GM12801 (cell line): ENCODE data around the gene KIAA1755.

Experiments used
- TF ChIP-seq, protein P1 (sequence below): IDR thresholded peaks from one replicate; pipeline ENCODE4 v1.5.1; 2011; ENCODE audit warnings: control low read depth; ENCODE audit not compliant: insufficient read length; ENCODE audit errors: extremely low read depth

Gene KIAA1755

DNA sequence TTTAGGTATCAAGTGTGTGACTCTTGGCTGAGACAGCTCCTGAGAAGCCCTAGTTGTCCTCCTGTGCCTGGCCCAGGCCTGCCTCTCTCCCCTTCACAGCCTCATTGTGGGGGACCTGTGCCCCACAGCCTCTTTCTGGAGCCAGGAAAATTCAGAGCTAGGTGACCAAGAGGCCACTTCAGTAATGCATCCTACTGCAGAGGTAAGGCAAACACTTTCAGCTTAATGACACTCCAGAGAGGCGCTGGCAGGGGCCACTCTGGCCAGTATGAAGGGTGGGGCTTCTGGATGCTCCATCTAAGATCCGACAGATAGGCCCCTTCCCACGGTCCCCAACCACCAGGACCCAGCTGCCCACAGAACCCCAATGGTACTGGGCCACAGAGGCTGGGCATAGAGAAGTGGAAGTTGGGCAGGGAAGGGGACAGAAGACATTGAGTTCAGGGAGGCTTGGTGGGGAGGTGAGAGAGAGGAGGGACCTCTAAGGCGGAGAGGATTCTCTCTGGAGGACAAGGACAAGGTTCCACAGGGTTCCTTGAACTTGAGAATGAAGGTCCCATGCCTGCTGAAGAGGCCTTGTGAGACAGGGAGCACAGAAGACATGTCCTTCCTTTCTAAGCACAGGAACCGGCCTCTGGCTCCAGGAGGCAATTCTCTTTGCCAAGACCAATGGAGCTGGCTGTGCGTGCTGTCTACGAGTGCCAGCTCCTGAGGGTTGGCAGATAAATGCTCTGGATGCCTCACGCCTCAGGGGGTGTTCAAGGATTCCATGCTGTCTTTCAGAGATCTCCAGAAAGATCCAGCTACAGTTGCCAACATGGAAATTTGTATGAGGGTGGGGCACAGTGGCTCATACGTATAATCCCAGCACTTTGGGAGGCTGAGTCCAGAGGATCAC is 49.1 kb downstream of the KIAA1755 start:
- TF ChIP-seq, protein P1, sequence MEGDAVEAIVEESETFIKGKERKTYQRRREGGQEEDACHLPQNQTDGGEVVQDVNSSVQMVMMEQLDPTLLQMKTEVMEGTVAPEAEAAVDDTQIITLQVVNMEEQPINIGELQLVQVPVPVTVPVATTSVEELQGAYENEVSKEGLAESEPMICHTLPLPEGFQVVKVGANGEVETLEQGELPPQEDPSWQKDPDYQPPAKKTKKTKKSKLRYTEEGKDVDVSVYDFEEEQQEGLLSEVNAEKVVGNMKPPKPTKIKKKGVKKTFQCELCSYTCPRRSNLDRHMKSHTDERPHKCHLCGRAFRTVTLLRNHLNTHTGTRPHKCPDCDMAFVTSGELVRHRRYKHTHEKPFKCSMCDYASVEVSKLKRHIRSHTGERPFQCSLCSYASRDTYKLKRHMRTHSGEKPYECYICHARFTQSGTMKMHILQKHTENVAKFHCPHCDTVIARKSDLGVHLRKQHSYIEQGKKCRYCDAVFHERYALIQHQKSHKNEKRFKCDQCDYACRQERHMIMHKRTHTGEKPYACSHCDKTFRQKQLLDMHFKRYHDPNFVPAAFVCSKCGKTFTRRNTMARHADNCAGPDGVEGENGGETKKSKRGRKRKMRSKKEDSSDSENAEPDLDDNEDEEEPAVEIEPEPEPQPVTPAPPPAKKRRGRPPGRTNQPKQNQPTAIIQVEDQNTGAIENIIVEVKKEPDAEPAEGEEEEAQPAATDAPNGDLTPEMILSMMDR: no peak

DNA sequence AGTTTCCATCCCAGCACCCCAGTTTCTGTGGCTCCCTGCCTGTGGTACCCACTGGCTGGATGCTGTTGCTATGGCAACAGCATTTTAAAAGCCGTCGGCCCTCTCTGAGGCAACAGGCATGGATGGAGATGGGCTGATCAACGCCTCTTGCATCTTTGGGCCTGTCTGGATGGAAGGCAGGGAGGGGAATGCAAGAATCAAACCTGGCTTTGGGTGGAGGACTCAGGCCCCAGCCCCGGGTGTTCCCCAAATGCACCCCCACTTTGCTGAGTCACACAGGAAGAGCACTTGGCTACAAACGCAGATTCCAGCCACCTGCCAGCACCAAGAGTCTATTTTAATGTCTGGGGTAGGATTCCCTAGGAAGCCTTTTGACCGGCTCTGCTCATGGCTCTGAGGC is 49.8 kb downstream of the KIAA1755 start:
- TF ChIP-seq, protein P1: no peak

DNA sequence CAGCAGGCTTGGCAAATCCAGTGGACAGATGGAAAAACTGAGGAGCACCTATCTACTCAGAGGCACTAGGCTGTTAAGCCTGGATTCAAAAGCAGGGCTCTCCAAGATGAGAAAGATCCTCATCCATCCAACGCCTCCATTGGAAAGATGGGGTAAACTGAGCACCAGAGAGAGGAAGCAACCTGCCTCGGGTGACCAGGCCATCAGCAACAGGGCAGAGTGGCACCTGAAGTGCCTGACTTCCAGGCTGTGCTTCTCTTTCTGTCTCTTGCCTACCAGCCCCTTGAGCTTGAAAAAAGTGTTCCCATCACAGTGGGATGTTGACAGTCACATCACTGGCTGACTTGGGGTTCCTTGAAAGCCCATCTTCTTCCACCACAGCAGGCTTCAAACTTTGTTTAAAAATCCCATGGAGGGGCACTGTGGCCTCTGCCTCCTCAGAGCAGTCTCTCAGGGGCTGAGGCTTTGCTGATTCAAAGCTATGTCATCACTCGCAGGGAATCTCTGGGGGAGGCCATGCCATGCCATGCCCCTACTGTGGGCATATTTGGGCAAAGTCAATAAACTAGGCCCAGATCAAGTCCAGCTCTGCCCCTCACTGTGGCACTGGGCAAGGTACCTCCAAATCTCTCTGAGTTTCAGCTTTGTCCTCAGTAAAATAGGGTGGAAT is 50.7 kb downstream of the KIAA1755 start:
- TF ChIP-seq, protein P1: no peak

DNA sequence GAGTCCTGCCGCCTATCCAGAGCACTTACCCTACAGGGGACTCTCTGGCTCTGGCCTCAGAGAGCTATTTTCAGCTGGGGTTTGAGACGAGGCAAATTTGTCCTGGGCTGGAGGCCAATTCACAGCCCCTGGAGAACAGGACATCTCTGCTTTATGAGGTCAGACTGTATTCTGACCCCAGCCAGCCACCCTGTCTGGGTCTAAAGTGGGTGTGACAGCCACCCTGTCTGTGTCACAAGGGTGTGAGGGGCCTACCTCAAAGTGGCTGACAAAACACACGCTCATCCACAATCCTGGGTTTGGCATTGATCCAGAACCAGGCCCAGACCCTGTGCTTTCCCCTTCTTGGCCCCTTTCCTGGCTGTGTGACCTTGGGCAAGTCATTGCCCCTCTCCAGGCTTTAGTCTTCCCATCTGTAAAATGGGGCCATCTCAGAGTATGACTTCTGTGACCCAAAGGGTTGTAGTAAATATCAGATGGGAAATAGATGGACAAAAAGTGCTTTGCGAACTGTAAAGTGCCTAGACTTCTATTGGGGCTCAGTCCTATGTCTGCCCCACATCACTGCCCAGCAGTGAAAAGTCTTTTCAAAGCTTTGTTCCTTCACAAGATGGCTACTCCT is 51.4 kb downstream of the KIAA1755 start:
- TF ChIP-seq, protein P1: no peak

DNA sequence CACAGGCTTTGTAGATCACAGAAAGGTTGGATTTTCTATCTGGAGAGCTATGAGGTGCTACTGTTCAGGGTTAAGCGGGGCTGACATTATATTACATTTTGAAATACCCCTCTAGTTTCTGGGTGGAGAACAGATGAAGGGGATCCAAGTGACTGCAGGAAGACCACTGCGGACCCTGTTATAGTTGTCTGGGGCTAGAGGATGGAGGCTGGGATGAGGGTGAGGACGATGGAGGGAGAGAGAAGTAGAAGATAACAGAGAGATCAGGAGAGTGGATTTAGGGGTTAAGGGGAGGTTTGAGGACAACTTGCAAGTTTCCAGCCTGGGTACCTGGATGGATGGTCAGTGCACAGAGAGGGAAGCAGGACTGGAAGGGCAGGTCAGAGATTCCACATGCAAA is 52.0 kb downstream of the KIAA1755 start:
- TF ChIP-seq, protein P1: no peak

DNA sequence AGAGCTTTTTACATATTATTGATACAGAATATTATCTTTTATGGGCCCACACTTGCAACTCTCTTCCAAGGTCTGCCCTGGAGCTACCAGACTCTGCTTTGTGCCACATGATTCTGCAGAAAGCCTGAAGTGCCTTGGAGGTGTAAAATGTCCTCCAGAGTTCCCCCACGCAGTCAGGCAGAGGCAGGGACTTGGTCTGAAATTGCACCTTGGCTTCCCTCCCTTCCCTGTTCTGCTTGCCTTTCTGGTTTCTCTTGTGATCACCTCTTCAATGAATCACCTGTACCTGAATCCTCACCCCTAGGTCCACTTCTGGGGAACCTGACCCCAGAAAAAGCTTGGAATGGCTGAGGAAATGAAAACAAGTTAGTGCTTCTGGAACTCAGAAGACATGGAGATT is 52.4 kb downstream of the KIAA1755 start:
- TF ChIP-seq, protein P1: no peak

DNA sequence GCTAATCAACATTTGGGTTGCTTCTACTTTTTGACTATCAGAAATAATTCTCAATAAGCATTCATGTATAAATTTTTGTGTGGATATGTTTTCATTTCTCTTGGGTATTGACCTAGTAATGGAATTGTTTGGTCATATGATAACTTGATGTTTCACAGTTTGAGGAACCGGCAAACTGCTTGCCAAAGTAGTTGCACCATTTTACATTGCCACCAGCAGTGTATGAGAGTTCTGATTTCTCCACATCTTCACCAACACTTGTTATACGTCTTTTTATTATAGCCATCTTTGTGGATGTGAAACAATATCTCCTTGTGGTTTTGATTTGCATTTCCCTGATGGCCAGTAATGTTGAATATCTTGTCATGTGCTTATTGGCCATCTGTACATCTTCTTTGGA is 52.9 kb downstream of the KIAA1755 start:
- TF ChIP-seq, protein P1: no peak
